Measurements from ENCODE around the gene BIRC7.
"Not testable (repeated sequence)": the region's sequence is repeated elsewhere in the genome, so short reads cannot be mapped to it uniquely, and the experiment has no call there.

BIRC7 gene

DNA sequence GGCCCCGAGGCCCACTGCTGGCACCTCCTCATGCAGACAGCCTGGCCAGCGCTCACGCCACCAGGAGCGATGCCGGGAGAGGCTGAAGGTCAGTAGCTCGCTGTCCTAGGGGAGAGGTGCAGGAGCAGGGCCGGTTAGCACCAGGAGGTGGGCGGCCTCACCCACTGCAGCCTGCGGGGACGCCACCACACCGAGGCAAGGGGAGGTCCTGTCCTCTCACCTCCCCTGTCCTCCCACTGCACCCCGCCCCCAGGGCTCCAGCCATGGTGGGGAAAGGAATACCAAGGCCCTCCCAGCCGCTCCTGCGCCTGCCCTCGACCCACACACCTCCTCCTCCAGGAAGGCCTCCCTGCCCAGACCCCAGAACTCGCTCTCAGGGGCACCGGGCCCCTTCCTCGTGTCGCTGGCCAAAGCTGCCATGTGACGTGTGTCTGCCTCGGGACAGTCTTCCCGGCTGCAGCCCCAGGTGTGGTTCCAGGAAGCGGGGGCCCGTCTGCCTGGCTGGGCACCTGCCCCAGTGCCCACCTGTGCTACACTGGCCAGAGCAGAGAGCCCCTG lies 12.0 kb downstream of the BIRC7 start:
- no peak overlapping the region for H3K4me3 ChIP-seq (ENCODE audit: low read depth, low read length)
- DNase-seq (ENCODE audit: low read depth): no peak
- TF ChIP-seq CTCF (conservative IDR thresholded peaks at IDR 0.05; ENCODE audit: low read depth, low read length): no peak

DNA sequence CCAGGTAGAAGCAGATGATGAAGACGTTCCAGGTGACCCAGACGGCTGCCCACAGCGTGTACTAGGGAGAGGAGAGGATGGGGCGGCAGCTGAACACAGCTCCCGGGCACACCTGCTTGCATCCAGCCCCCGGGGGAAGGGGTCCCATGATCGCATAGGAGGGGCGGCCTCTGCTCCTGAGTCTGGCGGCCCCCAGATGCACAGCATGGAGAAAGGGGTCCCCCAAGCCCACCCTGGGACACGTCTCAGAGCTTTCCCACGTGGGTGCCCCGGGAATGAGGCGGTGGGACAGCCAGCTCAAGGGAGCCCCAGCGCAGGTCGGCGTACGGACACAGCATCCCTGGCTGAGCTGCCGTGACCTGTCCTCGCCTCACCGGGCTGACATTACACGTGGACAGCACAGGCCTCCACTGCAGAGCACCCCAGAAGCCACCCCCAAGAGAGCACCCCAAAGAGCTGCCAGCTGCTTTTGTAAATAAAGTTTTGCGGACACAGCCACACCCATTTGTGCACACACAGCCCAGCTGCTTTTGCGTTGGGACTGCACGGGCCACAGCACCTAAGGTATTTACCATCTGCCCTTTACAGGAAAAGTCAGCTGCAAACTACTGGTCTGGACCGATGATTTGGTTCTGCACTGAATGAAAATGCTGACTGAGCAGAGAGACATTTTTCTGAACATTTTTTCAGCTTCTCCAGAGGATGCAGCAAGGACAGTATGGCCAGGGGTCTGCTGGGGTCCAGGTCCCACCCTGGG lies 13.3 kb downstream of the BIRC7 start:
- no peak overlapping the region for H3K4me3 ChIP-seq (ENCODE audit: low read depth, low read length)
- no peak for DNase-seq (ENCODE audit: low read depth)
- no peak for TF ChIP-seq CTCF (conservative IDR thresholded peaks at IDR 0.05; ENCODE audit: low read depth, low read length)

DNA sequence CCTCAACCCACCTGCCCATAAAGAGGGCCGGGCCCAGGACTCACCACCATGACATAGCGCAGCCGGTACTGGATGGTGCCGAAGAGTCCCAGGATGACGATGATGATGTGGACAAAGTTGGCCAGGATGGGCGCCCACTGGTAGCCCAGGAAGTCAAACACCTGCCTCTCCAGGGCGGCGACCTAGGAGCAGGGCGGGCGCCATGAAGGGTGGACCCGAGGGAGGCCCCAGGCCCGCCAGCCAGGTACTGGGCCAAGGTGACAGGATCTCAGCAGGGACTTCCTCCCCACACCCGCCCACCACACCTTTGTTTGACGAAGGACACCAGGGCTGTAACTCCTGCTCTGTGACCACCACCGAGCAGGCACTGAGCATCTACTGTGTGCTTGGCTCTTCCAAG lies 14.2 kb downstream of the BIRC7 start:
- TF ChIP-seq CTCF (conservative IDR thresholded peaks at IDR 0.05; ENCODE audit: low read depth, low read length): no peak
- DNase-seq (ENCODE audit: low read depth): no peak
- no peak overlapping the region for H3K4me3 ChIP-seq (ENCODE audit: low read depth, low read length)

GRCh38 chr20:63251350-63251749 lies 15.6 kb downstream of the BIRC7 start:
- H3K4me3 ChIP-seq (ENCODE audit: low read depth, low read length); DNase-seq (ENCODE audit: low read depth): not testable (repeated sequence)
- TF ChIP-seq CTCF (conservative IDR thresholded peaks at IDR 0.05; ENCODE audit: low read depth, low read length): peak; percentile 11

- TF ChIP-seq CTCF (conservative IDR thresholded peaks at IDR 0.05; ENCODE audit: low read depth, low read length): no peak
- no peak overlapping the region for H3K4me3 ChIP-seq (ENCODE audit: low read depth, low read length)
- no peak for DNase-seq (ENCODE audit: low read depth)
These were observed 16.6 kb downstream of the BIRC7 start for GRCh38 chr20:63252284-63252711.

GRCh38 chr20:63253065-63253437 lies 17.3 kb downstream of the BIRC7 start:
- H3K4me3 ChIP-seq (ENCODE audit: low read depth, low read length): no peak overlapping the region
- no peak for DNase-seq (ENCODE audit: low read depth)
- TF ChIP-seq CTCF (conservative IDR thresholded peaks at IDR 0.05; ENCODE audit: low read depth, low read length): no peak

All from choroid plexus epithelial cell (primary cell).